Aorta (tissue), 5 donors: ENCODE results near the gene GPR82. TPM values are rescaled to one million over a fixed set of nuclear protein-coding genes. Genes with fewer than 3 reads are reported as not detected.

Experiments used
- ATAC-seq: fragments of 200-7000 bp; cut with Tn5 transposase; one replicate; pipeline ENCODE4 v1.9.1; 2022; ENCODE audit warnings: moderate library complexity; ENCODE audit not compliant: low FRiP score
- DNase-seq, 2 donors: peaks; one replicate each; pipeline ENCODE4 v3.0.0-alpha.2; 2020
- H3K27ac ChIP-seq, 2 donors: one replicate each; pipeline ENCODE4 v1.5.1; 2013; ENCODE audit warnings: low read length in 2 of 2, mild to moderate bottlenecking in 2 of 2, moderate library complexity in 2 of 2, control low read depth in 1 of 2, inconsistent platforms in 1 of 2, low read depth in 1 of 2
- H3K27me3 ChIP-seq, 2 donors: one replicate each; pipeline ENCODE4 v1.6.1; 2013; ENCODE audit warnings: control low read depth in 1 of 2, low read length in 1 of 2, mild to moderate bottlenecking in 1 of 2, moderate library complexity in 1 of 2; ENCODE audit not compliant: insufficient read depth in 2 of 2, control insufficient read depth in 1 of 2
- H3K36me3 ChIP-seq, 2 donors: one replicate each; pipeline ENCODE4 v1.6.1; 2013; ENCODE audit warnings: control low read depth in 1 of 2, low read length in 1 of 2, mild to moderate bottlenecking in 1 of 2; ENCODE audit not compliant: insufficient read depth in 2 of 2, control insufficient read depth in 1 of 2
- H3K4me1 ChIP-seq, 2 donors: one replicate each; pipeline ENCODE4 v1.6.1; 2013; ENCODE audit warnings: low read length in 2 of 2, control low read depth in 1 of 2, mild to moderate bottlenecking in 1 of 2, moderate library complexity in 1 of 2; ENCODE audit not compliant: insufficient read depth in 2 of 2, control insufficient read depth in 1 of 2
- H3K4me3 ChIP-seq, 2 donors: one replicate each; pipeline ENCODE4 v1.5.1; 2013; ENCODE audit warnings: low read length in 2 of 2, control low read depth in 1 of 2, mild to moderate bottlenecking in 1 of 2
- H3K9me3 ChIP-seq: one replicate; pipeline ENCODE4 v1.6.1; 2013; ENCODE audit warnings: mild to moderate bottlenecking, low read length; ENCODE audit not compliant: control insufficient read depth
- WGBS, 2 donors: extraction: QIAGEN DNeasy Blood & Tissue Kit; methylation state at CpG; one replicate each; pipeline ENCODE4 v1.1.7; 2013; 5-methylcytosine and 5-hydroxymethylcytosine counted together
- intact Hi-C, 2 donors: fragments of 100-400 bp; cut with DNase I; formaldehyde crosslinking; loops; one replicate each; pipeline versions ENCODE4 v1.14.2 to v1.15.0; 2022
- polyA plus RNA-seq, 2 donors: library from polyadenylated mRNA; stranded (reverse); fragments of 200-250 nt; gene quantifications; one replicate each; pipeline ENCODE4 v1.2.3, GENCODE V29; 2013
- total RNA-seq, 2 donors: library from RNA; stranded (reverse); fragmentation: NEBNext Ultra II Directional; extraction: Animal tissue kit (Norgen Biotek cat#: 25700); gene quantifications; one replicate each; pipeline ENCODE4 v1.2.1, GENCODE V29; 2021
- donor health status: healthy with polysubstance abuse.
- donor health status: Bipolar disorder and iron deficiency.
- donor health status: DM: no; HTN: no; CAD: no.
- donor health status: DM: no; HTN: no; CAD: no.
- donor health status: DM: yes; HTN: yes; CAD: no.

GPR82 gene
- total and polyA plus RNA-seq, 4 donors = 0.20 to 0.88 (median 0.37) TPM

- DNase-seq = no peak
- H3K4me1 ChIP-seq = peaks cover 0 to 2% of the 10 kb centered on the region in 2 donors
- H3K27ac ChIP-seq = no peak overlapping the region
- intact Hi-C loops = no loop called here
- no peaks in the 10 kb centered on the region for H3K36me3 ChIP-seq
- WGBS, 2 donors = 66 to 71% methylated on average over 3 of the region's 3 CpGs
- no peaks in the 10 kb centered on the region for H3K27me3 ChIP-seq
- no peaks in the 10 kb centered on the region for H3K9me3 ChIP-seq
- ATAC-seq = no peak
- no peak overlapping the region for H3K4me3 ChIP-seq
Observed at GRCh38 chrX:41689711-41690110, 34.3 kb upstream of the GPR82 start.

GRCh38 chrX:41692162-41692749 is 31.7 kb upstream of the GPR82 start:
- no peaks in the 10 kb centered on the region for H3K9me3 ChIP-seq
- H3K4me3 ChIP-seq = no peak overlapping the region
- intact Hi-C loops = no loop called here
- ATAC-seq (peak; percentile 46), DNase-seq (no peak)
- H3K36me3 ChIP-seq = no peaks in the 10 kb centered on the region
- H3K27ac ChIP-seq = peak overlapping the region in 1 of 2 donors; percentile 75
- peaks cover 0 to 2% of the 10 kb centered on the region in 2 donors for H3K4me1 ChIP-seq
- no peaks in the 10 kb centered on the region for H3K27me3 ChIP-seq
- WGBS, 2 donors = 15 to 33% methylated on average over 1 of the region's 1 CpG

GRCh38 chrX:41693024-41693423 is 31.0 kb upstream of the GPR82 start:
- ATAC-seq (no peak), DNase-seq (no peak)
- WGBS, 2 donors = 68 to 96% methylated on average over 3 of the region's 3 CpGs
- H3K9me3 ChIP-seq = no peaks in the 10 kb centered on the region
- H3K4me3 ChIP-seq = no peak overlapping the region
- no peaks in the 10 kb centered on the region for H3K27me3 ChIP-seq
- H3K36me3 ChIP-seq = no peaks in the 10 kb centered on the region
- H3K27ac ChIP-seq = no peak overlapping the region
- peaks cover 0 to 2% of the 10 kb centered on the region in 2 donors for H3K4me1 ChIP-seq
- intact Hi-C loops = no loop called here

- WGBS, 2 donors = 41 to 54% methylated on average over 7 of the region's 7 CpGs
Observed at GRCh38 chrX:41695426-41695825, 28.6 kb upstream of the GPR82 start.

GRCh38 chrX:41703574-41704029 is 20.4 kb upstream of the GPR82 start:
- no peak overlapping the region for H3K4me3 ChIP-seq
- H3K27me3 ChIP-seq = no peaks in the 10 kb centered on the region
- no peaks in the 10 kb centered on the region for H3K36me3 ChIP-seq
- peaks cover 0 to 2% of the 10 kb centered on the region in 2 donors for H3K4me1 ChIP-seq
- H3K27ac ChIP-seq = no peak overlapping the region
- DNase-seq (no peak), ATAC-seq (no peak)
- intact Hi-C loops = no loop called here
- H3K9me3 ChIP-seq = no peaks in the 10 kb centered on the region

More at GRCh38 chrX:41695426-41695825, 28.6 kb upstream of the GPR82 start:
- ATAC-seq (no peak), DNase-seq (no peak)
- no peaks in the 10 kb centered on the region for H3K27me3 ChIP-seq
- no peak overlapping the region for H3K27ac ChIP-seq
- peaks cover 0 to 2% of the 10 kb centered on the region in 2 donors for H3K4me1 ChIP-seq
- intact Hi-C loops = no loop called here
- H3K36me3 ChIP-seq = no peaks in the 10 kb centered on the region
- no peak overlapping the region for H3K4me3 ChIP-seq
- no peaks in the 10 kb centered on the region for H3K9me3 ChIP-seq

DNA sequence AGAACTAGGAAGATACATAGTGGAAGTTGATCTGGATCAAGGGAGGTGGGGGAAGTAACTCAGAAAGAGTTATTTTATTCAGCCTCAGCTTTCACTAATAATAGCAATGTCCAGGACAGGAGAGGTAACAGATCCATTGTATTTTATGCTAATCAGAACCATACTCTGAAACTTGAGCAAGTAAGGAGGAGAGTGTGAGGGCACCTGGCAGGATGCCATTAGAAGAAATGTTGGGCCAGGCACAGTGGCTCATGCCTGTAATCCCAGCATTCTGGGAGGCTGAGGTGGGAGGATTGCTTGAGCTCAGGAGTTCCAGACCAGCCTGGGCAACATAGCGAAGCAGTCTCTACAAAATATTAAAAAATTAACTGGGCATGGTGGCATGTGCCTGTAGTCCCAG is 18.9 kb upstream of the GPR82 start:
- Histone ChIP-seq H3K27me3 (no peaks in the 10 kb centered on the region), H3K4me3 (no peak overlapping the region), H3K9me3 (no peaks in the 10 kb centered on the region), H3K27ac (no peak overlapping the region), H3K4me1 (peaks cover 0 to 2% of the 10 kb centered on the region in 2 donors), H3K36me3 (no peaks in the 10 kb centered on the region)
- no peak for DNase-seq
- WGBS, 2 donors = 78 to 98% methylated on average over 1 of the region's 1 CpG
- intact Hi-C loops = loop anchor here (5.0 kb wide), 1 partner anchor 148 kb away; no protein-coding TSS in a partner anchor
- ATAC-seq = no peak

- intact Hi-C loops = loop anchor here (5.0 kb wide), 1 partner anchor 149 kb away; no protein-coding TSS in a partner anchor
- DNase-seq (no peak), ATAC-seq (no peak)
- 56 to 61% methylated on average over 3 of the region's 3 CpGs for WGBS, 2 donors
- no peaks in the 10 kb centered on the region for H3K36me3 ChIP-seq
- H3K9me3 ChIP-seq = no peaks in the 10 kb centered on the region
- H3K27me3 ChIP-seq = no peaks in the 10 kb centered on the region
- H3K27ac ChIP-seq = no peak overlapping the region
- H3K4me1 ChIP-seq = peaks cover 0 to 2% of the 10 kb centered on the region in 2 donors
- H3K4me3 ChIP-seq = no peak overlapping the region
Observed at GRCh38 chrX:41705680-41706374, 18.2 kb upstream of the GPR82 start.

GRCh38 chrX:41707218-41707617 is 16.8 kb upstream of the GPR82 start:
- ATAC-seq (no peak), DNase-seq (no peak)
- Histone ChIP-seq H3K27ac (no peak overlapping the region), H3K9me3 (no peaks in the 10 kb centered on the region), H3K27me3 (no peaks in the 10 kb centered on the region), H3K4me3 (no peak overlapping the region), H3K4me1 (peaks cover 0 to 2% of the 10 kb centered on the region in 2 donors), H3K36me3 (no peaks in the 10 kb centered on the region)
- 42 to 94% methylated on average over 1 of the region's 1 CpG for WGBS, 2 donors
- intact Hi-C loops = loop anchor here (5.0 kb wide), 1 partner anchor 150 kb away; no protein-coding TSS in a partner anchor

DNA sequence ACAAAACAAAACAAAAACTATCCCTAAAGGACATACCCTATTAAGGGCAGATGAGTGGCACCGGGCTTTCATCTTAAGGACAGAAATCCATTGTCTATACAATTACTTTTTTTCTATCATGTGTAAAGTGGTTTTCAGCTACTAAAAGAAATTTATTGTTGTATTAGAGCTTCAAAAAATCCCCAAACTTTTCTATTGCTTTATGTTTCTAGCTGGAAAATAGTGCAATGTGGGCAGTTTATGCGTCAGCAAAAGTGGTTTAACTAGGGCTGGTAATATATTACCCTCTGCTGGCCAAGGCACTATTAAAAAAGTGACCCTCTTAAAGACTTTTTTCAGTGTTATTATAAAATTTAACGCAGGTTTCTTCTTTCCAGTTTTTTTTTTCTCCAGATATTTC is 15.5 kb upstream of the GPR82 start:
- H3K4me3 ChIP-seq = no peak overlapping the region

More for the DNA sequence above, 15.5 kb upstream of the GPR82 start:
- intact Hi-C loops = loop anchor here (5.0 kb wide), 1 partner anchor 151 kb away; no protein-coding TSS in a partner anchor
- Histone ChIP-seq H3K27me3 (no peaks in the 10 kb centered on the region), H3K36me3 (no peaks in the 10 kb centered on the region), H3K27ac (no peak overlapping the region), H3K9me3 (no peaks in the 10 kb centered on the region), H3K4me1 (peaks cover 0 to 2% of the 10 kb centered on the region in 2 donors)
- 28 to 42% methylated on average over 3 of the region's 3 CpGs for WGBS, 2 donors
- ATAC-seq (no peak), DNase-seq (no peak)
